ENCODE results near the gene CEND1.

The CEND1 gene

DNA sequence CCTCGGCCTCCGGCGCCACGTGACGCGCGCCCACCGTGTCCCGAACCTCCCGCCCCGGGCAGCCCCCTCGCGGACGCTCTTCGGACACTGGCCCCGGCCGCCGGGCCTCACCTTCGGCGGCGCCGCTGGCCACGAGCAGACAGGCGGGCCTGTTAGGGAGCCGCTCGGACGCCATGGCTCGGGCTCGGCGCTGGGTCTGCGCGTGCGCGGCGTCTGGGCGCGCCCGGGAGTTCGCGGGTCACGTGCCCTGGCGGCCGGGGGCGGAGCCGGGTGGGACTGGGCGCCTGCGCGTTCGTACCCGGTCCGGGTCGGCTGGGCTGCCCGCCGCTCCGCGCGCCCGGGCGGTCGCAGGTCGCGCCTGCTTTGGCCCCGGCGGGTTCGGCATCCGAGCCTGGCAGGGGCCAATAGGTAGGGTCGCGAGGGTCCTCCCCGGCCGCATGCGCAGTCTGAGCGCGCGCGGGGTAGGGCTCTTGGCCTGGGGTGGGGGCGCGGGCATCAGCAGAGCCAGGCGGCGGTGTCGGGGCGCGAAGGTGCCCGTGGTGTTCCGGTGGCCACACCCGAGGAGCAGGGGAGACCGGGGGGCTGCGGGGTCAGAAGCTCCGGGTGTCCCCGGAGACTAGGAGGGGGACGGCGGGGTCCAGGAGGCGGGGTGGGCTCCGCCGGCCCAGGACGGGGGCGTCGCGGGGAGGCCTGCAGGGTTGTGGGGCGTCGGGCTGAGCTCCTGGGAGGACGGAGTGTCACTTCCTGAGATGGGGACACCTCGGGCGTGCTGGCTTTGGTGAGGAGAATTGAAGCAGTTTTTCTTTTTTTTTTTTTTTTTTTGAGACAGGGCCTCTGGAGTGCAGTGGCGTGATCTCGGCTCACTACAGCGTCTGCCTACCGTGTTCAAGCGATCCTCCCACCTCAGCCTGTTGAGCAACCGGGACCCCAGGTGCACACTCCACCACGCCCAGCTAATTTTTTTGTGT lies 12.3 kb downstream of the CEND1 start, which contains the start of gene GATD1:
GATD1 (minus strand) TSS at position 200 of the 968 bp plus-strand sequence; CDS start at position 175, 25 bp downstream.
- DNase-seq = peak; percentile 91

DNA sequence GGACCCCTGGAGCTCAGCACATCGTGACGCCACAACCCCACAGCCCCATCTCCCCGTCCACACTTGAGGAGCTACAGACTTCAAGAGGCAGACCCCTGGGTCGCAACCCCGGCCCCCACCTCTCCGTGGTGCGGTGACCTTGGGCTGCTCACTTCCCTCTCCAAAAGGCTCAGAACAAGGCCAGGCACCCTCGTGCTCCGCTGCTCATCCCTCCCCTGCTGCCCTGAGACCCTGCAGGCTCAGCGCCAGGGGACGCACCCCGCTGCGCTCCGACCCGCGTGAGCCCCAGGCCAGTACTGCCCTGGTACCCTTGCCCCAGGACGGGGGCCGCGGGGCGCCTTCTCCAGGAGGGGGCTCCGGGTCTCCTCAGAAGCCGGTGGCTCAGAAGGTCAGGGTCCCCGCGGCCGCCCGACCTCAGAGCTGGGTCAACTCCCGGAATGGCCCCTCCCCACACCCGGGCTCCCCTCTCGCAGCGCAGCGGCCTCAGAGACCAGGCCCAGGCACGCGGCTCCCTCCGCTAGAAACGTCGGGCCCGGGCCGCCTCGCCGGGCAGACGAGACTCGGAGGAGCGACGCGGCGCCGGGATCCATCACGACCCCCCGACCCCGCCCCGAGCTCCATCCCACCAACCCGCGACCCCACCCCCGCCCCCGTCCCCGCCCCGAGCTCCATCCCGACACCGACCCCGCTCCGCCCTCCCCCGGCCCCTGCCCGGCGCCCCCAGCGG lies 13.2 kb downstream of the CEND1 start:
- DNase-seq = no peak

DNA sequence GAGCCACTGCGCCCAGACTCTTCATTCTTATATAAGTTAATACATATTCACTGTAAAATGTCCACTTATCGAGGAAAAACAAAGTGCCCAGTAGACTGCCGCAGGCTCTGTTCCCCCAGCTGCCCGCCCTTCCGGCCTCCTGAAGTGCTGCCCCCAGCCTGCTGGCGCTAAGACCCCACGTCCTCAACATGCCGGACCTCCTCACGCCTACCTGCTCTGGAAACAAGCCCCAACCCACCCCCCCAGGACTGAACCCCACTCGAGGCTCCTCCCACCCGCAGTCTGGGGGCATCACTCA lies 13.7 kb downstream of the CEND1 start:
- no peak for DNase-seq

DNA sequence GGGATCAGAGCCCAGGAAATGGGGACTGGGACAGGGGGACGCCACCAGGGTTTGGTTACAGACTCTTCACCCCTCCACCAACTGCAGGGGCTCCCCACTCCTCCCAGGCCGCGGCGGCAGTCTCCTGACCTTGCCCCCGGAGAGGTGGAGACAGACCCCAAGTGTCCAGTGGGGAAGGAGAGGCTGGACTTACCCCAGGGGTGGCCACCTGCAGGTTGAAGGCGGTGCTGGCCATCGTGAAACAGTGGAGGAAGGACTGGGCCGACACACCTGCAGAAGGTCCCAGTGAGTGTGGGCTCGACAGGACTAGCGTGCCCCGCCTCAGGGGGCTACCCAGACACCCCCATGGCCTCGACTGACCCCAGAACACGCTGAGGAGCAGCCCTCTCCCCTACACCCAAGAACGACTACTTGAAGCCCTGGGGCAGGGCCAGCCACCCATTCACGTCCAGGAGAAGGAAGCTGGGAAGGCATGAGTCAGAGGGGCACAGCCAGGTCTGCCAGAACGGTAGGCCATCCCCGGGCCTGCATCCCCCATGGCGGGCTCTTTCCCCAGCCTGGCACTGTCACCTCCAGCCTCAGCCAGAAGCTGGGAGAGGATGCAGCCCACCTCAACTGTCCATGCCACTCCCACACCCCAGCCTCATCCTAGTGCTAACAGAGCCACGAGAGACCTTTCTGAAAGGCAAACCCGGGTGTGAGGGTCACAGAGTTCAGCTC lies 14.9 kb downstream of the CEND1 start:
- DNase-seq = no peak

DNA sequence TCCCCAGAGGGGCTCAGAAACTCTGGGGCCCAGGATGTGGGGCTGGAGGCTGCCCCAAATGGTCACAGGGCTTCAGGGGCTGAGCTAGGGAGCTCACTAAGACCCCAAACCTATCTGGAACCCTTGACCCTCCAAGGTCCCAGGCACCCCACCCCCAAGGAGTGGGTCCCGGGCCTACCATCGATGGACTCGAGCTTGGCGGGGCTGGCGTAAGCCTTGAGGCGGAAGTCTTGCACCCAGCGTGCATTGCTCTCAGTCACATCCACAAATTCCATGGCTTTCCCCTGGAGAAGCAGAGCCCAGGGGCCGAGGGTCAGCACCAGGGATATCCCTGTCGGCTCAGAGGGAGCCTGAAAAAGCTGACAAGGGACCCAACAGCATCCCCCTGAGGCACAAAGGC lies 16.1 kb downstream of the CEND1 start:
- DNase-seq = no peak

DNA sequence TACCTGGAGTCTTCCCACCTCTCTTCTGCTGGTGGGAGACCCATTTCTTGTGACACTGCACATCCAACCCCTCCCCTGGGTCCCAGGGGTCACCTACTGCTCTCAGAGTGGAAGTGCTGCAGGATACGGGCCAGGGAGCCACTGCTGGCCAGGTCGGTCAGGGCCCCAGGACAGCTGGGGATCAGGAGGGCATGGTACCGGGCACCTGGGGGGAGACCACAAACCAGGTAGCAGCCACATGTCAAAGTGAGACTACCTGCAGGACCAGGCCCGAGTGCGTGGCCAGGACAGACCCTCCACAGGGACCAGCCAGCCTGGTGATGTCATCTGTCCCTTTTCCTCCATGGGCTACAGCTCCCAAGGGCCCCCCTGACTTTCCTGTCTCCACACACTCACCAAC lies 16.5 kb downstream of the CEND1 start:
- DNase-seq = no peak

DNA sequence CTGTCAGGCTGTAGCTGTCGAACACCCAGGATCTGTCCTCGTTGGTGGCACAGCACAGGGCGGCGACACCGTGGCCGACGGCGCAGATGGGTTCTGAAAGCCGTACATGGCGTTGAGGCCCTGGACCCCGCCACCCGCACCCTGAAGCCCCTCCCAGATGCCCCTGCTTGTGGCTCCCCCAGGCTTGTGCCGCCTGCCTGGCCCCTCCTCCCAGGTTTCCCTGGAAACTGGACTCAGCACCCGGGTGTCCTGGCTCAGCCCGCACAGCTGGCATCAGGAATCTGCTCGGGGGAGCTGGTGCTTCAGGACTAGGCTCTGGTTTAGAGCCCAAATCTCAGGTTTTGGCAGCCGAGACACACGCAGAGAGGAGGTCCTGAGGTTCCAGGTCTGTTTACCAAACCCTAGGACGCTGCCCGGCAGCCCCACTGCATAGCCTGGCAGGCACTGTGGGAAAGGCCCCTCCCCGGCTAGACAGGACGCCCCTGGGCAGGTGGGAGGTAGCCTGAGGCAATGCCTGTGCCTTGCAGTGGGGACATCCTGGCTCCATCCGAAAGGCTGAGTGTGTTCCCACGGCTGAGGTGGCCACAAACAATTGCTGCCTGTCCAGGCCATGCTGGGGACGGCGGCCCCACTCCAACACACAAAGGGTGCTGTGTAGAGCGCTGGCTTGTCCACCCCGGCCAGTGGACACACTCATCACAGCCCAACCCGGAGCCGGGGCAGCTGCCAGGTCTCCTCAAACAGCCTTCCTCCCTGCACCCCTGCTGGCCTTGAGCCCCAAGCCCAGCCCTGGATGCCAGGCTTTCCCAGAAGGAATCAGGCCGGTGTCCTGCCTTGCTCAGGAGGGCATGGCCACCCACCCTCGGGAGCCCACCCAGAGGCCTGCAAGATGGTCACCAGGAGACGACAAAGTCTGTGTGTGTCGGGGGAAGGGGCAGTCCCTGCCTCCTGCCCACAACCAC lies 17.2 kb downstream of the CEND1 start:
- no peak for DNase-seq

DNA sequence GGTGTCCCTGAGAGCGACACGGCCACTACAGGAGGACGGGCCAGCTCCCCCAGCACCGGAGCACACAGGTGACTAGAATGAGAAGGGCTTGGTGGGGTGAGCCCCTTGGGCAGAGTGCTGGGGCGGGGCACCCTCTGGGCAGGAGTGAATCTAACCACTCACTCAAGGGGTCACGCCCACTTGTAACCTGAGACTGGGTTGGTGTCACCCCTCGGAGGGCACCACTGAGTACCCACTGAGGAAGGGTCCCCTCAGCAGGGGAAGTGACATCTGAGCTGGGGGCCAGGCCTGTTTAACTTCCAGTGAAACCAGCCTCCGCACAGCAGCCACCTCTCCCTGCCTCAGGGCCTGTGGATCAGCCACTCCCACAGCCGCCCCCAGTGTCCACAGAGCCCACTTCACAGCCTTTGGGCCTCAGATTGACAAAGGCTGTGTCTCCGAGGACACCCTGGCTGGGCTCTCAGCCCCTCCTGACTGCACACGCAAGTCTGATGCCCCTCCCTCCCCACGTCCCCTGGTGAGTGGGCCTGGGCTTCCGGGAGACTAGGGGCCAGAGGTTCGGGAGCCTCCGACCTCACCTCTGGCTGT lies 18.2 kb downstream of the CEND1 start:
- no peak for DNase-seq

DNA sequence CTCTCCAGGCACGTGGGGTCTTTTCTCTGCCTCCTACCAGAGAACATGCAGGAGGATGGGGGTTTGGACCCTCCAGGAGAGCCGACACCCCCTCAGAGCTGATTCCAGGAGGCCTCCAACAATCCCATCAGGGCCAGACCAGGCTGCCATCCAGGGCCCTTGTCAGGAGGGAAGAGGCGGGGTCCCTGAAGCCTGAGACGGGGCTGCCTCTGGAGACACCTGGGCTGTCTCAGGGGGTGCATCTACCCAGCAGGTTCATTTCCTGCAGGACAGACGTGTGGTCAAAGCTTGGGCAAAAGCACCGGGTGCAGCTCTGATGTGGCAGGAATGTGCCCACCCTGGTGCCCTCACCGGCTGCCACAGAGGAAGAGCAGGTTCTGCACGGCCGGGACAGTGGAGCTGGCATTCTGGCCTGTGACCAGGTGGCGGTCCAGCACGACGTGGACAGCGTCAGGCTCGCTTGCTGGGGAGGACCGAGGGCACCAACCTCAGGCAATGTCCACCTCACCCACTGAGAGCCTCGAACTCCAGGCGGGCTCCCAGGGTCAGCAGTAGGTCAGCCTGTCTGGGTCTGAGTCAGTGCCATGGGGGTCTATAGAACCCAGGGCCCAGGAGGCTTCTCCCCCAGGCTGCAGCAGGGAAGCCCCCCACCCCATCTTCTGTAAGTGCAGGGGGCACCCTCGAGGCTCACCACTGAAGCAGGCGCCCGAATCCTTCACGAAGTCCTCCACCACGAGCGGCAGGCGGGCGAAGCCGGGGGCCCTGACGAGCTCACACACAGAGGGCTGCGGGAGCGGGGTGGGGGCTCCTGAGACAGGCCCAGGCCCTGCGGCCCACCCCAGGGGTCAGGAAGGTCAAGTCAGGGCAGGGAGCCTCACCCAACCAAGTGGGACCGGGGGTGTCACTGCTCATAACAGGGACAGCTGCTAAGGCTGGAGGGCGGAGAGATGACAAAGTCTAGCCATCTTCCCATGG lies 19.0 kb downstream of the CEND1 start:
- no peak for DNase-seq

DNA sequence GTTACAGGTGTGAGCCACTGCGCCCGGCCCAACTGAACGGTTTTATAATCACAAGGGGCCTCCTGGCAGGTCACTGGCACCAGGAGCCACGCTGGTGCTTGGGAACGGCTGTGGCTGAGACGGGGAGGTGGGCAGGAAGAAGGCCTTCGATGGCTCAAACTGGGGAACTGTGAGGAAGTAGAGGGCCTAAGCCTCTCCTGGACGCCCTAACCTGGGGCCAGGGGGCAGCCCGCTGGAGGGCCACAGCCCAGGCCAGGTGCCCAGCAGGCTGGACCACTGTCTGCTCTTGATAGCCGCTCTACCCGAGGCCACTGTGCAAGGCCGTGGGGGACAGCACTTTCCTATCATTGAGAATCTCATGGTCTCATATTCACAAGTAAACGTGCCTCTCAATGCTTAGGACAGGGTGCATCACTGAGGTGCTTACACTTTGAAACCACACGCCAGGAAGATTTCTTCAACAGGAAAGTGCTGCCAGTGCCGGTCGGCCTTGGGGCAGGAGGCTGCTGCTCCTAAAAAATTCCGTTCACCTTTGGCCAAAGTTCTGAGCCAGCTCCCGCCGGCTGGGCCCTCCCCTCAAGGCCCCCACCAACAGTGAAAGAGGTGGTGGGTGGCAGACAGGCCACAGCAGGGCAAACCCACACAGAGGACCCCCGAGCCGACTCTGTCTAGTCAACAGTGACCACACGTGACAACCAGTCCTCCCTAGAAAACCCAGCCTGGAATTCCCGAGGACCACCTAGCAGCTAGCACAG lies 19.8 kb downstream of the CEND1 start:
- DNase-seq = no peak

DNA sequence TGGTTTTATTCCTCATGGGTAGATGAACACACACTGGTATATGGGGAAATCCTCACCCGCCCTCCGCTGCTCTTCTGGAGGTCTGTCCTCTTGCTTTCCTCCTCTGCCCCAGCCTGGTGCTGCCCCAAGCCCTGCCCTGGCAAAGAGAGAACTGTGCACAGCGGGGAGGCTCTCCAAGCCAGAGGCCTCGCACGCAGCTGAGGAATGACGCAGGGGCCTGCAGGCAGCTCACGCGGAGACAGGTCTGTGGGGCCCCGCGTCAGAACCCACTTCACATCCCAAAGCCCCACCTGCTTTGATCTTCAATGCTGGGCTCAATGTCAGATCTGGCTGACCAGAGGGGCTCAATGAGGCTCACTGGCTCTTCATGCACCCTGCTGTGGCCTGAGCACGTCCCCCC lies 22.7 kb downstream of the CEND1 start:
- no peak for DNase-seq

DNA sequence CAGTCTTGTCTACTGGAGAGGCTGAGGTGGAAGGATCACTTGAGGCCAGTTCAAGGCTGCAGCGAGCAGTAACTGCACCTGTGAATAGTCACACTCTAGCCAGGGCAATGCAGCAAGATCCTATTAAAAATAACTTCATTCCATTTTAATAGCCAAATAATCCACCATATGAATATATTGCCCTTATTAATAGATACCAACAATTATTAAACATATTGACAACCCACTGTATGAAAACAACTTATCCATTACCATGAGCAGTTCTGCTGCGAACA lies 23.0 kb downstream of the CEND1 start:
- DNase-seq = no peak

DNA sequence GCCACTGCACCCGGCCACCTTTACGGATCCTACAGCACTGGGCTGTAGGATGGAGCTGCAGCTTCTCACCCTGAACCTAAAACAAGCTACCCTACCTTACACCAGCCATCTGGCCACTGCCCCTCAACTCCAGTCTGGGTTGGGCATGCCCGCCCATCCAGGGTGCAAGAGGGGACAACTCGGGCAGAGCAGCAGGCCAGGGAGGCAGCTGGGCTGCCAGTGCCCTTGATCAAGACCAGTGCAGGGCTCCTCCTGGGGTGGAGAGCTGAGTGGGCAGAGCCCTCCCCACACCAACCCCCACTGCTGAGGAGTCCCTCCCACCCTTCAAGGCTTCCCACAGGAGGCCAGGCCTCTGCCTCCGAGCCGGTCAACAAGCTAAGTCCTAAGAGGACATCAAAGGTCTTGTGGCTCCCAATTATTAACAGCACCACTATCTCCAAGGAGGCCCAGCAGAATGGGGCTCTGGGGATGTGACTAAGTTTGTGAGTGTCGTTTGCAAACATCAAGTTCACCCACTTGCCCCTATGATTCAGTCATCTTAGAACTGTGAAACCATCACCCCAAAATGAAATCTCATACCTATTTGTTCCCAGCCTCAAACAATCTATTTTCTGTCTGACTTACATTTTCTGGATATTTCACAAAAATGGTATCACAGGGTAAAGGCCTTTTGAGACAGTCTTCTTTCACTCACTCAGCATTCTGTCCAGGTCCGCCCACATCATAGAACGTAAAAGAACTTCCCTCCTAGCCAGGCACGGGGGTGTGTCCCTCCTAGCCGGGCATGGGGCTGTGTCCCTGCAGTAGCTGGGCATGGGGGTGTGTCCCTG lies 23.6 kb downstream of the CEND1 start:
- DNase-seq = no peak

DNA sequence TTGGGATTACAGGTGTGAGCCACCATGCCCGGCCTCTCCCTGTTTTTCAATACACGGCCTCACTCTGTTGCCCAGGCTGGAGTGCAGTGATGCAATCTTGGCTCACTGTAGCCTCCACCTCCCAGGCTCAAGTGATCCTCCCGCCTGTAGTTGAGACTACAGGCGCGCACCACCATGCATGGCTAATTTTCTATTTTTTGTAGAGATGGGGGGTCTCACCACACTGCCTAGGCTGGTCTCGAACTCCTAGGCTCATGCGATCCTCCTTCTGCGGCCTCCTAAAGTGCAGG lies 24.1 kb downstream of the CEND1 start:
- no peak for DNase-seq

DNA sequence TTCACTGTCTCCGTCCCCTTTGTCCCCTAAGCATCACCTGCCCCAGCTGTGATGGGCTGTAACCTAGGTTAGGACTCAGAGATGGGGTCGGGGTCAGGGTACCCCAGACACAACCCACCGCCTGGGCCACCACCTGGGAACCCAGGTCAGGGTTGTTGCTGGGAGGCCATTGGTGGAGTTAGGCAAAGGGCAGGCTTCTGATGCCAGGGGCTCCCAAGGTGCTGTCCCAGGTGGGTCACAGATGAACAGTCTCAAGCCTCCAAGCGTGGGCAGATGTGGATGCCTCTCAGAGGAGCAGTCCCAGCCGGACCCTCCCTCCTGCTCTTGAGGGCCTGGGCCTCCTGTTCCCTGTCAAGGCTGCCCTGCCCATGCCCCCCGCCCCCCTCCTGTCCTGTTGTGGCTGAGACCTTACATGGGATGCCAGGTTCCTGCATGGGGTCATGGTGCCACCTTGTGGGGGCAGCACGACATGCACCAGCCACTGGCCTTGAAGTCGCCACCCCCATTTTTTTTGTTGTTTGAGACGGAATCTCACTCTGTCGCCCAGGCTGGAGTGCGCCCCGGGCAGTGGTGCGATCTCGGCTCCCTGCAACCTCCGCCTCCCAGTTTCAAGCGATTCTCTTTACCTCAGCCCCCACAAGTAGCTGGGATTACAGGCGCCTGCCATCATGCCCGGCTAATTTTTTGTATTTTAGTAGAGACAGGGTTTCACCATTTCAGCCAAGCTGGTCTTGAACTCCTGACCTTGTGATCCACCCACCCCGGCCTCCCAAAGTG lies 24.7 kb downstream of the CEND1 start:
- peak; percentile 54 for DNase-seq

DNA sequence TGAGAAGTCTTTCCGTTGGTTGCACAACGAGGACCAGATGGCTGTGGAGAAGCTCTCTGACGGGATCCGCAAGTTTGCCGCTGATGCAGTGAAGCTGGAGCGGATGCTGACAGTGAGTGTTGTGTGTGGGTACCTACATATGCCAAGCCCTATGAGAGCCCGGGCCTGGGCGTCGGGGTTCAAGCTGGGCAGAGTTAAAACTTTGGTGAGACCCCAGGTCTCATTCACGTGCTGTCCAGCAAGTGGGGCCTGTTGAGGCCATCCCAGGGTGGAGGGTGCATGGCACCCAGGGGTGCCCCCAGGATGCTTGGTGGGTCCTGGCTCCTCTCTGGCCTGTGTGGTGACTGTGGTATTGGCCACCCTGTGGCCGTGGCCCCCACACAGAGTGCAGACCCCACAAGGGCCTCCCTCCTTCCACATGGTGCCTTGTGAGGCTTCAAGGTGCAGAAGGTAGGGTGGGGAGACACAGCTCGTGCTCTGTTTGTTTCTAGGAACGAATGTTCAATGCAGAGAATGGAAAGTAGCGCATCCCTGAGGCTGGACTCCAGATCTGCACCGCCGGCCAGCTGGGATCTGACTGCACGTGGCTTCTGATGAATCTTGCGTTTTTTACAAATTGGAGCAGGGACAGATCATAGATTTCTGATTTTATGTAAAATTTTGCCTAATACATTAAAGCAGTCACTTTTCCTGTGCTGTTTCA lies 25.4 kb downstream of the CEND1 start:
- no peak for DNase-seq

DNA sequence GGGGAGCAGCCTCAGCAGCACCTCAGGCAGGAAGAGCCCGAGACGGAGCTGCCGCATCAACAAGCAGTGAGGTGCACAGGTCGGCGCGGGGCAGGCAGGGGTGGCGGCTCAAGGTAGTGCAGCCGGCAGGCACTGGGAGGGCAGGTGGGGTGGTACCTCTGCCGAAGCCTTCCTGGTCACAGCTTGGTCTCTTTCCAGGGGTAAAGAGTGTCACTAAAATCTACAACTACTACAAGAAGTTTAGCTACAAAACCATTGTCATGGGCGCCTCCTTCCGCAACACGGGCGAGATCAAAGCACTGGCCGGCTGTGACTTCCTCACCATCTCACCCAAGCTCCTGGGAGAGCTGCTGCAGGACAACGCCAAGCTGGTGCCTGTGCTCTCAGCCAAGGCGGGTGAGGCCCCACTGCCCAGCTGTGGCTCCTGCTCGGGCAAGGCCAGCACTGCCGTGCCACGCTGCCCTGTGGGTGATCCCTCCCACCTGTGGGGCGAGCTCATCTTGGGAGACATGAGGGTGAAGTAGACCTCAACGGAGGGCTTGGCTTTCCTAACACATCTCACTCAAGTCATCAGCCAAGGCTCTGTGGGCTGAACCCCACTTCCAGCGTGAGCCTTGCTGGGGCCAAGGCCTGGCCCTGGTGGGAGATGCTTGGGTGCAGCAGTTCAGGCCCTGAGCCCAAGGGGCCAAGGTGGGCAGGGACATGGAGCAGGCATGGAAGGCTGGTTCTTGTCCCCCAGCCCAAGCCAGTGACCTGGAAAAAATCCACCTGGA lies 26.2 kb downstream of the CEND1 start:
- DNase-seq = no peak

Measured in activated CD4-positive, alpha-beta T cell treated with anti-CD3 and anti-CD28 coated beads for 1 hour (primary cell).